Measurements from ENCODE around the gene MS4A4E.
"Not testable (repeated sequence)": the region's sequence is repeated elsewhere in the genome, so short reads cannot be mapped to it uniquely, and the experiment has no call there.

The MS4A4E gene

GRCh38 chr11:60208146-60208895 lies 34.6 kb downstream of the MS4A4E start:
- H3K4me3 ChIP-seq (ENCODE audit: low read depth, low read length) = no peak overlapping the region
- TF ChIP-seq, protein P1, sequence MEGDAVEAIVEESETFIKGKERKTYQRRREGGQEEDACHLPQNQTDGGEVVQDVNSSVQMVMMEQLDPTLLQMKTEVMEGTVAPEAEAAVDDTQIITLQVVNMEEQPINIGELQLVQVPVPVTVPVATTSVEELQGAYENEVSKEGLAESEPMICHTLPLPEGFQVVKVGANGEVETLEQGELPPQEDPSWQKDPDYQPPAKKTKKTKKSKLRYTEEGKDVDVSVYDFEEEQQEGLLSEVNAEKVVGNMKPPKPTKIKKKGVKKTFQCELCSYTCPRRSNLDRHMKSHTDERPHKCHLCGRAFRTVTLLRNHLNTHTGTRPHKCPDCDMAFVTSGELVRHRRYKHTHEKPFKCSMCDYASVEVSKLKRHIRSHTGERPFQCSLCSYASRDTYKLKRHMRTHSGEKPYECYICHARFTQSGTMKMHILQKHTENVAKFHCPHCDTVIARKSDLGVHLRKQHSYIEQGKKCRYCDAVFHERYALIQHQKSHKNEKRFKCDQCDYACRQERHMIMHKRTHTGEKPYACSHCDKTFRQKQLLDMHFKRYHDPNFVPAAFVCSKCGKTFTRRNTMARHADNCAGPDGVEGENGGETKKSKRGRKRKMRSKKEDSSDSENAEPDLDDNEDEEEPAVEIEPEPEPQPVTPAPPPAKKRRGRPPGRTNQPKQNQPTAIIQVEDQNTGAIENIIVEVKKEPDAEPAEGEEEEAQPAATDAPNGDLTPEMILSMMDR (IDR thresholded peaks at IDR 0.05; ENCODE audit: borderline replicate concordance, insufficient read depth, low read depth, low read length) = no peak

DNA sequence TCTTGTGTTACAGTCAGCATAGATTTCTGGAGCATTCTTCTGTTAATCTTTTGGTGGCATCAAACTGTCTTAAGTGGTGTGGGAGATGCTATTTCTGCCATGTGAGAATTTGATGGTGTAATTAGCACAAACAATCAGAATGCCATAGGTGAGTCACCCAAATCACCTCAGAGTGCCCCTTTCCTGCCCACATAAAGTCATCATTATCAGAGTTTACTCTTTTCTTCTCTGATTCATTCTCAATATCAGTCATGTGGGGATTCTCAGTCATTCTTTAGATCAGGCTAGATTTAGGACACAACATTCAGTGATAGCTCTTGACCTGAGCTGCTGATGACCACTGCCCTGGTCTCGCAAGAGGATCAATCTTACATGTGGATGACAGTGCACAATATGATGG lies 36.3 kb downstream of the MS4A4E start:
- TF ChIP-seq, protein P1 (IDR thresholded peaks at IDR 0.05; ENCODE audit: borderline replicate concordance, insufficient read depth, low read depth, low read length) = no peak
- H3K4me3 ChIP-seq (ENCODE audit: low read depth, low read length) = no peak overlapping the region

- TF ChIP-seq, protein P1 (IDR thresholded peaks at IDR 0.05; ENCODE audit: borderline replicate concordance, insufficient read depth, low read depth, low read length) = no peak
- H3K4me3 ChIP-seq (ENCODE audit: low read depth, low read length) = no peak overlapping the region
Measured at GRCh38 chr11:60204922-60205321, 38.0 kb downstream of the MS4A4E start.

DNA sequence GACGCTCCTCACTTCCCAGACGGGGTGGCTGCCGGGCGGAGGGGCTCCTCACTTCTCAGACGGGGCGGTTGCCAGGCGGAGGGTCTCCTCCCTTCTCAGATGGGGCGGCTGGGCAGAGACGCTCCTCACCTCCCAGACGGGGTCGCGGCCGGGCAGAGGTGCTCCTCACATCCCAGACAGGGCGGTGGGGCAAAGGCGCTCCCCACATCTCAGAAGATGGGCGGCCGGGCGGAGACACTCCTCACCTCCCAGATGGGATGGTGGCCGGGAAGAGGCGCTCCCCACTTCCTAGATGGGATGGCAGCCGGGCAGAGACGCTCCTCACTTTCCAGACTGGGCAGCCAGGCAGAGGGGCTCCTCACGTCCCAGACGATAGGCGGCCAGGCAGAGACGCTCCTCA lies 41.6 kb downstream of the MS4A4E start:
- not testable (repeated sequence) for H3K4me3 ChIP-seq (ENCODE audit: low read depth, low read length)

GRCh38 chr11:60197442-60197841 lies 45.5 kb downstream of the MS4A4E start:
- TF ChIP-seq, protein P1 (IDR thresholded peaks at IDR 0.05; ENCODE audit: borderline replicate concordance, insufficient read depth, low read depth, low read length) = no peak
- H3K4me3 ChIP-seq (ENCODE audit: low read depth, low read length) = no peak overlapping the region

DNA sequence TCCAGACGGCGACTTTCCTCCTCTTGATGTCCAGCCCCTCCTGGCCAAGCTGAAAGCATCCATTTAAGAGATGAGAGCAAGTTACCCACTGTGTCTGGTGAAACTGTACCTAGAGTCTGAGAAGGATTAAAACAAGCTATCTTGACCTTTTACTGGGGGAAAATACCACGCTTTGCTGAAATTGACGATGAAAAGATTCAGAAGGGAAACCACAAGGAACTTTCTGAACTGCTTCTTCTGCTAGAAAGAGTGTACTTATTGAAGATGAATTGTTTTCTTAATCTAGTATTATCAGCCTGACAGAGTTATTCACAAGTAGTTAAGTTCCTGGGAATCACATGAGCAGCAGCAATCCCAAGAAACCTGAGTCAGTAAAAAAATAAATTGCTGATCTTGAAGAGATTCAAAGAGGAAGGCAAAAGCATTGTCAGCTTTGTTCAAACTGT lies 47.0 kb downstream of the MS4A4E start:
- no peak overlapping the region for H3K4me3 ChIP-seq (ENCODE audit: low read depth, low read length)
- TF ChIP-seq, protein P1 (IDR thresholded peaks at IDR 0.05; ENCODE audit: borderline replicate concordance, insufficient read depth, low read depth, low read length) = no peak

GRCh38 chr11:60194511-60194910 lies 48.4 kb downstream of the MS4A4E start:
- H3K4me3 ChIP-seq (ENCODE audit: low read depth, low read length) = no peak overlapping the region
- TF ChIP-seq, protein P1 (IDR thresholded peaks at IDR 0.05; ENCODE audit: borderline replicate concordance, insufficient read depth, low read depth, low read length) = no peak

Data from GM12875 (cell line).